H9 (cell line): ENCODE data around the gene NR4A2. TPM values are rescaled to one million over a fixed set of nuclear protein-coding genes. Genes with fewer than 3 reads are reported as not detected.

Source experiments
- DNase-seq: peaks from one replicate; pipeline ENCODE4 v3.0.0-alpha.2; 2017
- H2AFZ ChIP-seq: one replicate; pipeline ENCODE4 v1.6.1; 2013; ENCODE audit warnings: mild to moderate bottlenecking, low read length, control low read depth, moderate library complexity
- H2AK5ac ChIP-seq: 2 replicates; pipeline ENCODE4 v1.6.1; 2013; ENCODE audit warnings: low read length, control low read depth, mixed read lengths; ENCODE audit not compliant: insufficient read length
- H2BK120ac ChIP-seq: one replicate; pipeline ENCODE4 v1.6.1; 2013; ENCODE audit warnings: low read depth, mild to moderate bottlenecking, low read length, control low read depth, inconsistent platforms; ENCODE audit not compliant: poor library complexity, severe bottlenecking
- H2BK12ac ChIP-seq: 2 replicates; pipeline ENCODE4 v1.6.1; 2013; ENCODE audit warnings: low read length, control low read depth, mixed read lengths, low read depth; ENCODE audit not compliant: insufficient read length
- H2BK15ac ChIP-seq: 2 replicates; pipeline ENCODE4 v1.6.1; 2013; ENCODE audit warnings: low read depth, low read length, control low read depth
- H2BK20ac ChIP-seq: one replicate; pipeline ENCODE4 v1.6.1; 2013; ENCODE audit warnings: low read depth, mild to moderate bottlenecking, low read length, control low read depth, inconsistent platforms; ENCODE audit not compliant: poor library complexity, severe bottlenecking
- H2BK5ac ChIP-seq: 2 replicates; pipeline ENCODE4 v1.6.1; 2013; ENCODE audit warnings: low read length, control low read depth, mixed read lengths; ENCODE audit not compliant: insufficient read length
- H3K14ac ChIP-seq: 2 replicates; pipeline ENCODE4 v1.6.1; 2013; ENCODE audit warnings: low read length, control low read depth; ENCODE audit not compliant: insufficient read depth
- H3K18ac ChIP-seq: 2 replicates; pipeline ENCODE4 v1.6.1; 2013; ENCODE audit warnings: low read depth, mild to moderate bottlenecking, mixed read lengths, low read length, control low read depth; ENCODE audit not compliant: insufficient read length
- H3K23ac ChIP-seq: 2 replicates; pipeline ENCODE4 v1.6.1; 2013; ENCODE audit warnings: low read length, control low read depth, mixed read lengths, low read depth; ENCODE audit not compliant: insufficient read length
- H3K23me2 ChIP-seq: 2 replicates; pipeline ENCODE4 v1.6.1; 2013; ENCODE audit warnings: low read depth, mild to moderate bottlenecking, mixed read lengths, low read length, control low read depth; ENCODE audit not compliant: insufficient read length, poor library complexity, severe bottlenecking
- H3K27ac ChIP-seq: 2 replicates; pipeline ENCODE4 v1.5.1; 2013; ENCODE audit warnings: low read length, control low read depth, mixed read lengths, low read depth; ENCODE audit not compliant: insufficient read length
- H3K27me3 ChIP-seq: 2 replicates; pipeline ENCODE4 v1.6.1; 2013; ENCODE audit warnings: low read length, control low read depth, inconsistent platforms; ENCODE audit not compliant: insufficient read depth
- H3K4ac ChIP-seq: 2 replicates; pipeline ENCODE4 v1.6.1; 2013; ENCODE audit warnings: low read depth, mild to moderate bottlenecking, control low read depth, inconsistent platforms, low read length, moderate library complexity
- H3K4me1 ChIP-seq: 2 replicates; pipeline ENCODE4 v1.6.1; 2013; ENCODE audit warnings: low read length, control low read depth, inconsistent platforms; ENCODE audit not compliant: insufficient read depth
- H3K4me2 ChIP-seq: 2 replicates; pipeline ENCODE4 v1.6.1; 2013; ENCODE audit warnings: low read length, control low read depth, mixed read lengths; ENCODE audit not compliant: insufficient read length, insufficient read depth
- H3K56ac ChIP-seq: 2 replicates; pipeline ENCODE4 v1.6.1; 2013; ENCODE audit warnings: low read depth, mild to moderate bottlenecking, mixed read lengths, low read length, control low read depth; ENCODE audit not compliant: insufficient read length
- H3K79me1 ChIP-seq: 2 replicates; pipeline ENCODE4 v1.6.1; 2013; ENCODE audit warnings: low read depth, mild to moderate bottlenecking, moderate library complexity, low read length, control low read depth, inconsistent platforms; ENCODE audit not compliant: insufficient read depth, poor library complexity, severe bottlenecking
- H3K79me2 ChIP-seq: 2 replicates; pipeline ENCODE4 v1.6.1; 2013; ENCODE audit warnings: low read length, control low read depth, inconsistent platforms; ENCODE audit not compliant: insufficient read depth
- H3K9ac ChIP-seq: 2 replicates; pipeline ENCODE4 v1.6.1; 2013; ENCODE audit warnings: low read length, control low read depth, mixed read lengths; ENCODE audit not compliant: insufficient read length; ENCODE audit errors: extremely low read depth
- H3K9me3 ChIP-seq: one replicate; pipeline ENCODE4 v1.6.1; 2013; ENCODE audit warnings: low read depth, low read length, inconsistent platforms; ENCODE audit not compliant: control insufficient read depth
- H3T11ph ChIP-seq: one replicate; pipeline ENCODE4 v1.6.1; 2013; ENCODE audit warnings: mild to moderate bottlenecking, low read length, control low read depth, inconsistent platforms
- H4K20me1 ChIP-seq: one replicate; pipeline ENCODE4 v1.6.1; 2013; ENCODE audit not compliant: control insufficient read depth, insufficient read length, insufficient read depth
- H4K5ac ChIP-seq: 2 replicates; pipeline ENCODE4 v1.6.1; 2013; ENCODE audit warnings: low read depth, mild to moderate bottlenecking, mixed read lengths, low read length, control low read depth; ENCODE audit not compliant: insufficient read length
- H4K8ac ChIP-seq: replicated peaks from 2 replicates; pipeline ENCODE4 v1.6.1; 2013; ENCODE audit warnings: low read length, control low read depth, mixed read lengths, low read depth; ENCODE audit not compliant: insufficient read length
- H4K91ac ChIP-seq: 2 replicates; pipeline ENCODE4 v1.6.1; 2013; ENCODE audit warnings: low read depth, mild to moderate bottlenecking, moderate library complexity, mixed read lengths, low read length, control low read depth; ENCODE audit not compliant: insufficient read length
- H3K27ac Mint-ChIP-seq, 3 experiments: 2 replicates in 2 of 3; 3 replicates in 1 of 3; pipeline ENCODE4 v1.8.0; 2020 to 2021; ENCODE audit warnings: mixed read lengths in 3 of 3, mild to moderate bottlenecking in 1 of 3, moderate library complexity in 1 of 3
- H3K27me3 Mint-ChIP-seq: 2 replicates; pipeline ENCODE4 v1.8.0; 2021; ENCODE audit warnings: low read depth, mild to moderate bottlenecking, moderate library complexity, mixed read lengths
- H3K36me3 Mint-ChIP-seq, 3 experiments: 2 replicates in 2 of 3; 3 replicates in 1 of 3; pipeline ENCODE4 v1.8.0; 2020 to 2021; ENCODE audit warnings: low read depth in 3 of 3, mixed read lengths in 3 of 3; ENCODE audit not compliant: insufficient read depth in 1 of 3
- H3K4me1 Mint-ChIP-seq, 2 experiments: 2 replicates each; pipeline ENCODE4 v1.8.0; 2020; ENCODE audit warnings: mixed read lengths in 2 of 2
- H3K4me3 Mint-ChIP-seq, 2 experiments: 2 replicates in 1 of 2; 3 replicates in 1 of 2; pipeline ENCODE4 v1.8.0; 2020 to 2021; ENCODE audit warnings: mild to moderate bottlenecking in 2 of 2, mixed read lengths in 2 of 2, moderate library complexity in 1 of 2
- H3K9me3 Mint-ChIP-seq, 2 experiments: 2 replicates in 1 of 2; 3 replicates in 1 of 2; pipeline ENCODE4 v1.8.0; 2020; ENCODE audit warnings: mild to moderate bottlenecking in 2 of 2, mixed read lengths in 2 of 2, moderate library complexity in 1 of 2
- WGBS: extraction: QIAGEN DNeasy Blood & Tissue Kit; methylation state at CpG from one replicate; pipeline ENCODE4 v1.1.7; 2013; ENCODE audit warnings: missing lambda C conversion rate, low lambda C conversion rate, mixed read lengths; ENCODE audit not compliant: insufficient read length; ENCODE audit errors: extremely low coverage; 5-methylcytosine and 5-hydroxymethylcytosine counted together
- total RNA-seq: library from RNA; stranded (reverse); gene quantifications from 2 replicates; pipeline ENCODE4 v1.2.1, GENCODE V29; 2021
- TF ChIP-seq, protein P1 (sequence below): fragments of 200-600 bp; sonication (generic); conservative IDR thresholded peaks from 3 replicates; pipeline ENCODE4 v1.8.0; 2021; ENCODE audit warnings: antibody characterized with exemption, mild to moderate bottlenecking

The NR4A2 gene
- total RNA-seq, 1 experiment from 2014 or later, result 2.0 TPM

- Histone ChIP-seq H3K56ac (no peak overlapping the region), H3K23ac (no peak overlapping the region), H2BK5ac (no peak overlapping the region), H3K27me3 (peaks cover 34% of the 10 kb centered on the region), H3K79me2 (no peaks in the 10 kb centered on the region), H3K27ac (no peak overlapping the region), H3K14ac (no peak overlapping the region), H2AFZ (no peak overlapping the region), H2BK12ac (no peak overlapping the region), H4K91ac (no peak overlapping the region), H3K4me2 (peak overlapping the region; percentile 98), H2BK15ac (no peak overlapping the region), H3K18ac (no peak overlapping the region), H3T11ph (no peak overlapping the region), H3K4ac (no peak overlapping the region), H4K20me1 (no peaks in the 10 kb centered on the region), H4K5ac (no peak overlapping the region), H3K9me3 (no peaks in the 10 kb centered on the region), H3K79me1 (no peaks in the 10 kb centered on the region), H2BK120ac (no peak overlapping the region), H3K9ac (peak overlapping the region; percentile 1), H3K23me2 (peaks cover 37% of the 10 kb centered on the region), H2AK5ac (no peak overlapping the region), H3K4me1 (no peaks in the 10 kb centered on the region; the same call in 1 of the 2 replicates), H2BK20ac (no peak overlapping the region), H4K8ac (no peak overlapping the region)
- H3K27ac Mint-ChIP-seq, result peak overlapping the region; percentile 65 to 97 (median 77); a peak in 3 of 7 replicates
- no peak for DNase-seq
- H3K4me1 Mint-ChIP-seq, result peaks cover 21 to 35% of the 10 kb centered on the region in 2 experiments
- H3K4me3 Mint-ChIP-seq, result peak overlapping the region; percentile 87 to 93
- no CpG with 5 or more reads among the region's 28 CpGs for WGBS
- no peaks in the 10 kb centered on the region; a peak in 1 of 5 replicates for H3K9me3 Mint-ChIP-seq
- TF ChIP-seq, protein P1, sequence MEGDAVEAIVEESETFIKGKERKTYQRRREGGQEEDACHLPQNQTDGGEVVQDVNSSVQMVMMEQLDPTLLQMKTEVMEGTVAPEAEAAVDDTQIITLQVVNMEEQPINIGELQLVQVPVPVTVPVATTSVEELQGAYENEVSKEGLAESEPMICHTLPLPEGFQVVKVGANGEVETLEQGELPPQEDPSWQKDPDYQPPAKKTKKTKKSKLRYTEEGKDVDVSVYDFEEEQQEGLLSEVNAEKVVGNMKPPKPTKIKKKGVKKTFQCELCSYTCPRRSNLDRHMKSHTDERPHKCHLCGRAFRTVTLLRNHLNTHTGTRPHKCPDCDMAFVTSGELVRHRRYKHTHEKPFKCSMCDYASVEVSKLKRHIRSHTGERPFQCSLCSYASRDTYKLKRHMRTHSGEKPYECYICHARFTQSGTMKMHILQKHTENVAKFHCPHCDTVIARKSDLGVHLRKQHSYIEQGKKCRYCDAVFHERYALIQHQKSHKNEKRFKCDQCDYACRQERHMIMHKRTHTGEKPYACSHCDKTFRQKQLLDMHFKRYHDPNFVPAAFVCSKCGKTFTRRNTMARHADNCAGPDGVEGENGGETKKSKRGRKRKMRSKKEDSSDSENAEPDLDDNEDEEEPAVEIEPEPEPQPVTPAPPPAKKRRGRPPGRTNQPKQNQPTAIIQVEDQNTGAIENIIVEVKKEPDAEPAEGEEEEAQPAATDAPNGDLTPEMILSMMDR, result no peak
- peaks cover 37% of the 10 kb centered on the region for H3K27me3 Mint-ChIP-seq
- peaks cover 0 to 5% (median 0%) of the 10 kb centered on the region in 3 experiments; a peak in 3 of 7 replicates for H3K36me3 Mint-ChIP-seq
Measured at GRCh38 chr2:156333274-156333950, 891 bp upstream of the NR4A2 start.
